HG03354 (cell line): ENCODE measurements around the gene ANO6.

Experiments
- ATAC-seq: cut with Tn5 transposase; IDR thresholded peaks from one replicate; pipeline ENCODE4 v1.9.1; 2021; ENCODE audit warnings: mild to moderate bottlenecking; ENCODE audit not compliant: unreplicated experiment, poor library complexity, severe bottlenecking

ANO6 gene

DNA sequence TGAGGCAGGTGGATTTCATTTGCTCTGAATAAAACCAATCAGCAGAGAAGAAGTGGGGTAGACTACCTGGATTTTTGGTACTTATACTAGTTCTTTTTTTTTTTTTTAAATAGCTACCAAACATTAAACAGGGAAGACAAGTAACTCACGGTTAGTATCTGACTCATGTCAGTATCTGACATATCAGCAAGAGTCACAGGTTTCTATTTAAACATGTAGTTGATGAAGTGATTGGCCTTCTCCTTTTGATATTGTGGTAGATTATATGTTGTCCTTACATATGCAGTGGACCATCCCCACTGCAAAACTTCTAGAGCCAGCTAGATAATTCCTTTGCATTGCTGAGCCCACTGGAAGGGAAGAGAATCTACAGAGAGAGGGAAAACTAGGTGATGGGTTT lies 208.0 kb downstream of the ANO6 start:
- ATAC-seq: no peak

DNA sequence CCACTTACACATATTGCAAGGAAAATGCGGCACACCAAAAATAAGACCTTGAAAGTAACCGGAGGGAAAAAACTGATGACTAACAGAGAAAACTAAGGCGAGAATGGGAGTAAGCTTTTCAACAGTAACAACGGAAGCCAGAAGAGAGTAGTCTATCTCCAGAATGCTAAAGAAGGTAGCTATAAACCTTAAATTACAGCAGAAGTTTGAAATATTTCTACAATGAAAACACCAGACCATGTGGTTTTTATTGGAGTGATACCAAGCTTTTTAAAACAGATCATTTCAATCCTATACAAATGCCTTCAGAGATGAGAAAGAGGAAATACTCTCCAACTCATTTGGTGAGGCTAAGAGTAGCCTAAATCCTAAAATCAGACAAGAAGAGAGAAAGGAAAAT lies 209.5 kb downstream of the ANO6 start:
- no peak for ATAC-seq

- ATAC-seq: no peak
Observed at GRCh38 chr12:45426294-45426693, 210.4 kb downstream of the ANO6 start.

DNA sequence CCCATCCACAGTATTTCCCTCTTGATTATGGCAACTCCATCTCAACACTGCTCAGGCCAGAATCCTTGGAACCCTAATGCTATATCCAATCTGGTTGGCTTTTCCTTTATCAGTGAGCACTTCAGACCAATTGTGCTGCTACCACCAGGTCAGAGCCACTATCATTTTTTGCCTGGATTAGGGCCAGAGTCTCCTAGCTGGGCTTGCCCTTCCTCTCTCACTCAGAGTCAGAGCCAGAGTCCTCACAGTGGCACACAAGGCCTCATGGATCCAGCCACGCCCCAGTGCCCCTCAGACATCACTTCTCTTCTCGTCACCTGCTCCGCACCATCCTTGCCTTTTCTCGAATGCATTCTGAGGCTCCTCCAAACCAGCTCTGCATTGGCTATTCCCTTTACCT lies 211.1 kb downstream of the ANO6 start:
- no peak for ATAC-seq

DNA sequence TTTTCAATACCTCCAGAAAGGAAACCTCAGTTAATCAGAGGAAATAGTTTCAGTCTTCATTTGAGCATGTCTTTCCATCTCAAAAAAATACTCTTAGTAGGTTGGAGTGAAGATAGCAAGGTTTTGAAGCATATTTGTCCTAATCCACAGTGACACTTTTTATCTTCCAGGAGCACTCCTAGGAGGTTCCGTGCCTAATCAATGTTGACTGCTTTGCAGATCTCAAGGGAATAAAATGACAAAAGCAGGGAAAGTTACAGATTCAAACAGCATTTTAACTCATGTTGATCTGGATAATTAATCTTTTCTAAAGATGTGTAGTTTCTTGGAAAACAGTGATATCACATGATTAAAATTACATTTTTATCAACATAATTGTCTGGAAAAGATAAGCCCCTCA lies 213.9 kb downstream of the ANO6 start:
- ATAC-seq: no peak

DNA sequence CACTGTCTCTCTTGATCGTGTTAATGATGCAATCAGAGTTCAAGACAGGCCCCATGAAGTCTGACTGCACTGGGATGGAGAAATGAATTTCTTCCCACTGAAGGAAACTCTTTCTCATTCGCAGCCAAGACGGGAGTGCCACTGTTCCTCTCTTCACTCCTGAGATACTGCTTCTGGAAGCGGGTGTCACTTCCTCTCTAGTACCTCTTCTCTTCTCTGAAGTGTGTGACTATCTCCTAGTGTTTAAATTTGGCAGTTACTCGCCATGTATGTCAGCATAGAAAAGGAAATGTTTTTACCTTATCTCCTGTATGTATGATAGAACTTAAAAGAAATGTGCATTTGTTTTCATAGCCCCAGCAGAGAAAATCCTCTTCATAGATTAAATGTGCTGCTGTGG lies 215.2 kb downstream of the ANO6 start:
- no peak for ATAC-seq

- no peak for ATAC-seq
Observed at GRCh38 chr12:45432710-45433109, 216.8 kb downstream of the ANO6 start.

DNA sequence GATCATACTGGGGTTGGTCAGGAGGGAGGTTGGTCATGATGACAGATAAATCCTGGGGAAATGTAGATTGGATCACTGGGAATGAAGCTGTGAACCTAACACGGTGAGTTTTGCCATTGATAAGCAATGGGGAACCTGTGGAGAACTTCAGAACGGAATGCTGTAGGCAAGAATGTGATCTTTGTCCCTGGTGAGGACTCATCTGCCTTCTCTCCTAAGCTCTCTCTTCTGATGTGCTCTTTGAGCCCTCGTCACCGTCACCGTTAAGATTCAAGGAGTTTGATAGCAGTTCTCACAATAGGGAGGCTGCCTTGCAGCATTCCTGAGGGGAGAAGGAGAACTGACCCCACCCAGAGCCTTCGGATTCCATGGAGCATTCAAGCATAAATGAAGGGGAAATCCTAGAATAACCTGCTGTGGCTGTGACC lies 217.6 kb downstream of the ANO6 start:
- ATAC-seq: no peak

DNA sequence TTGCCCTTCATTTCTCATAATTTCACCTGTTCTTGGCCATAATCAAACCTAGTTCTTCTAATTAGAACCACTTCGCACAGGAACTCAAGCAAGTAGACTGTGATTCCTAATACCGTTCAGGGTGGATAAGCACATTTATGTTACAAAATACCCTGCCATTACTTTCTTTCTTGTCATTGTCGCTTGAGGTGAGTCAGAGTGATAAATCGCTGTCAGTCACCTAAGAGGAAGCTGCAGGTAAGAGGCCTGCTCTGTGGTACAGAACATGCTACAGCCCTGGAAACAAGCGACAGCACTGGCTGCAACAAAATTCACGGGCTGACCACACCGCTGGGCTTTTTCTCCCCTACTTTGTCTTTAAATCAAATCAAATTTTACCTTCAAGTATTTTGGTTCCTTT lies 218.2 kb downstream of the ANO6 start:
- no peak for ATAC-seq

DNA sequence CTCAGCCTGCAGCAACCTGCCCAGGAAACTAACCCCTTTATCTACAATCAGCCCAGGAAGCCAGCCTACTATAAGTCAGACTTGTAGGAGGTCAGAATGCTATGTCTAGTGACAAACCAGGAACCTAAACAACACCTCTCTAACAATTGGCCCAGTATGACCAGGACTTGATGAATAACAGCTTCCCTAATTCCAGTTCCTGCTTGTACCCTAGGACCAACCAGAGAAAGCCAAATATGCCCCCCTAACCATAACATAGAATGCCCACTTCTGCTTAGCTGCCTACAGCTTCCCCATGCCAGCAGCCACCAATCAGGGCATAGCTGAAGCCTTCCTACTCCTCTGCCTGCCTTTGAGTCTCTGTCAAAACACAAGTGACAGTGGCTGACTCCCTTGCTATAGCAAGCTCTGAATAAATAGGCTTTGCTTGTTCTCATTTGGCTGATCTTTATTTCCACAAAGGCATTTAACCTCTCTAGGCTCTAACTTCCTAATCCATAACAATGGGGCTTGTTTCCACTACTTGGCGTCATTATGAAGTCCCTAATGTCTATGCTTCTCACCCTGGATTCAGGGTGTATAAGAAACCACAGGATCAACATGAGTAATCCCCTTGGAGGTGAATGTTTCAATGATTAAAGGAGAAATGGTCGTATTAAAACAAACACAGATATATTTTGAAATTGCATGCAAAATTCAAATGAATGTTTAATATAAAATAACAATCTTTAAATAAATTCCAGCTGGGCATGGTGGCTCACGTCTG lies 220.2 kb downstream of the ANO6 start:
- no peak for ATAC-seq

- ATAC-seq: no peak
Observed at GRCh38 chr12:45439039-45439438, 223.1 kb downstream of the ANO6 start.

GRCh38 chr12:45446013-45446412 lies 230.1 kb downstream of the ANO6 start:
- ATAC-seq: no peak

DNA sequence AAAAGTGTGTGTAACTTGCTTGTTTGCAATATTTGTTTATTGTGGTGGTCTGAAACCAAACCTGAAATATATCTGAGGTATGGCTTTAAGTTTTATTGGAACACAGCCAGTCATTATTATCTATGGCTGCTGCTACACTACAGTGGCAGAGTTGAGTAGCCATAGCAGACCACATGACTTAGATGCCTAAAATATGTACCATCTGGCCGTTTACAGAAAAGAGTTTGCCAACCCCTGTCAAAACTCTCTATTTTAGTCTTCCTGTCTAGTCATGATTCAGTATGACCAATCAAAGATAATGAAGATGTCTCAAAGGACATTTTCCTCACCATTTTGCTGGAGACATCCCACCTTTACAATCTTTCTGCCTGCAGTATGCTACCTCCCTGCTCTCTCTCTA lies 242.3 kb downstream of the ANO6 start:
- no peak for ATAC-seq

DNA sequence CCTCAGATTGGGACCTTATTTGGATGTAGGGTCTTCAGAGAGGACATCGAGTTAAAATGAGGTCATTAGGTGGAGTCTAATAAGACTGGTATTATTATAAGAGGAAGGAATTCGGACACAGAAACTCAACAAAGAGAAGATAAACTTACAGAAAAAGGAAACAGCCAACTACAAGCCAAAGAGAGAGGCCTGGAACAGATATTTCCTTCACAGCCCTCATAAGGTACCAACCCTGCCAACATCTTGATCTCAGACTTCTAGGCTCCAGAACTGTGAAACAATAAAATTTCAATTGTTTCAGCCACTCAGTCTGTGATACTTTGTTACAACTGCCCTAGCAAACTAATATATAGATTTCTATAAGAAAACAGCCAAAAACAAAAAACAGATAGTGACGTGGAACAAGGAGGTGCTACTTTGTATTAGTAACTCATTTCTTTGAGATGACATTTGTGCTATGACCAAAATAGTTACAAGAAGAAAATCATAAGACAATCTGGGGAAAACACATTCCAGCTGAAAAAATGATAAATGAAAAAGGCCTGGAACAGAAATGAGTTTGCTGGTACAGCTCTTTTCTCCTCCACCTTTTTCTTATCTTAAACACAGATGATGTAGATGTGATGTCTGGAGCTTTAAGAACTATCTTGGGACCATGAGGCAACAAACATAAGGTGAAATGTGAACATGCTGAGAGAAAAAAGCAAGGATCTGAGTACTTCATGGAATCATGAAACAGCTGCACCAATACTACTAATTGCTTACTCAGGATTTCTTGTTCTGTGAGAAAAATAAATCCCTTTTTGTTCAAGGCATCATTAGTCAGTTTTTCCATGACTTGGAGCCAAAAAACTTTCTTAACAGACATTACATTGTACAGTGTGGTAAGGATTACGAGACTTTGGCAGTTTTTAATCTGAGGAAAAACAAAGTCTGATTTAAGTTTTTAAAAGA lies 243.2 kb downstream of the ANO6 start:
- no peak for ATAC-seq

DNA sequence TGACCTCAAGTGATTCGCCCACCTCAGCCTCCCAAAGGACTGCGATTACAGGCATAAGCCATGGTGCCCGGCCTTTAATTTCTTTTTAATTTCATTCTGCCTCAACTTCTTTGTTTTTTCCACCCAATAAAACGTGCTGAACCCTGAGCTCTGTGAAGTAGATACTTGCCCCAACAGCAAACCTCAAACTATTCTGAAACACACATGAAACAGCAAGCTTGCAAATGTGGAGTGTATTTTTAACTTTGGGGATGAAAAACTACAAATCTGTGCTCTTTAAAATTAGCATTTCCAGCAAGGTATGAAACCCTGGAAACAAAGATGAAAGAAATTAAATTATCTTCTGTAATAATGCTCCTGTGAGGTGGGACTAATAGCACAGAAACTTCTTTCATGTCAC lies 246.6 kb downstream of the ANO6 start:
- ATAC-seq: no peak

GRCh38 chr12:45464699-45465098 lies 248.8 kb downstream of the ANO6 start:
- no peak for ATAC-seq

GRCh38 chr12:45468751-45469615 lies 253.1 kb downstream of the ANO6 start:
- ATAC-seq: no peak

- ATAC-seq: no peak
Observed at GRCh38 chr12:45469902-45470301, 254.0 kb downstream of the ANO6 start.

- ATAC-seq: no peak
Observed at GRCh38 chr12:45473636-45474035, 257.7 kb downstream of the ANO6 start.

DNA sequence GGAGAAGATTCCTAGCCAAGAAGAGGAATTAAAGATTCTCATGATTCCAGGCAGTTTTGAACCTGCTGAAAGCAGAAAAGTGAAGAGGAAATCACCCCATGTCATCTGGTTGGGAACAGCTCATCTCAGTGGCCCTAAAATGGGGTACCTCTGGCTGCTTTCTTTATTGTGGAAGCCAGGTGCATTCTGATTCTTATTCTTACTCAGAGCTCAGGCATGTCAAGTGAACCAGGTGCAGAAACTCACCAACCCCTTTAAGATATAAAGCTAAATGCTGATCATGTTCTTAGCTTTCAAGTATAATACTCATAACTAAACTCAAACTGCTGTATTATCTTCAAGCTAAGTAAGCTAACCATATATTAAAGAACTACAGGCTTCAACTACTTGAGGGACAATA lies 259.7 kb downstream of the ANO6 start:
- ATAC-seq: no peak
